NCI-H1694 (cell line): ENCODE measurements around the gene COL18A1.
"Not testable (repeated sequence)": the region's sequence is repeated elsewhere in the genome, so short reads cannot be mapped to it uniquely, and the experiment has no call there.

ENCODE experiments used
- DNase-seq: peaks from one replicate; lab custom pipeline; 2025; lab: John Stamatoyannopoulos, UW

The COL18A1 gene

DNA sequence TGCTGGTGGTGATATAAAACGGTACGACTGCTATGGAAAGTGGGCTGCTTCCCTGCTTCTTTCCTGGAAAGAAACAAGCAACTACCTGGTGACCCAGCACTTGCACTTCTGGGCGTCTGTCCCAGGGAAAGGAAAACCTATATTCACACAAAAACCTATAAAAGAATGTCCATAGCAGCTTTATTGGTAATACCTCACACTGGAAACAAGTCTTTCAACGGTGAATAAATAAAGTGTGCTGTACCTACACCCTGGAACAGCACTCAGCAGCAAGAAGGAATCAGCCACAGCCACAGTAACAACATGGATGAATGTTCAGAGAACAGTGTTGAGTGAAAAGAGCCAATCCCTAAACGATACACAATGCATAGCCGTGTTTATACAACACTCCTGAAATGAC lies 117.4 kb downstream of the COL18A1 start:
- no peak for DNase-seq

- DNase-seq, result no peak
Measured at GRCh38 chr21:45522986-45523385, 118.0 kb downstream of the COL18A1 start.

DNA sequence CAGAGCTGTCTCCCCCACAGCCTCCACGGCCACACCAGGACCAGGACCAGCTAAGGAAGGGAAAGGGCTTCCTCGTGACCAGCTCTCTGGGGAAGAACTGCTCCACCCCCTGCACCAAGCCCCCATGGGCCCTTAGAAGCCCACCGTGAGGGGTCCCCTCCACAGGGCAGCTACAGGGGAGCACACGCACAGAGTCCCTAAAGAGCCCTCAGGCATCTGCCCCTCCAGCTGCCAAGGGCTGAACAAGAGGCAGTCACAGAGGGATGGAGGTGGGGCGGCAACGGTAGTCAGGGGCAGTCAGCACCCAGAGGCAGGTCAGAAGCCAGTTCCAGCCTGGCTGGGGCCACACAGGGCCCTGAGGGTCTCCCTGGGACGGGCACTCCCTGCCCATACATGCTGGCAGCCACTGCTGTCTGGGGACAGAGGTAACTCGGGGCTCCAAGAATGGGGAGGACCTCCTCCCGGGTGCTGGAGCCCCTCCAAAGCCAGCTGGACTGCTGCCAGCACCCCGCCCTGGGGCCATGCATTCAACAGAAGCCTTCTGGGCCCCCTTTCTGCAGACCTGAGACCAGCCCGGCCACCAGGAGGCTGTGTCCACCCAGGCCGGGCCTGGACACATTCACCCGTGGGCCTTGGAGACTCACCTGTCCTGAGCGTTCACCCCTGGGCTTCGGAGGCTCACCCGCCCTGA lies 118.6 kb downstream of the COL18A1 start:
- DNase-seq, result no peak

GRCh38 chr21:45524756-45525152 lies 119.8 kb downstream of the COL18A1 start:
- no peak for DNase-seq

DNA sequence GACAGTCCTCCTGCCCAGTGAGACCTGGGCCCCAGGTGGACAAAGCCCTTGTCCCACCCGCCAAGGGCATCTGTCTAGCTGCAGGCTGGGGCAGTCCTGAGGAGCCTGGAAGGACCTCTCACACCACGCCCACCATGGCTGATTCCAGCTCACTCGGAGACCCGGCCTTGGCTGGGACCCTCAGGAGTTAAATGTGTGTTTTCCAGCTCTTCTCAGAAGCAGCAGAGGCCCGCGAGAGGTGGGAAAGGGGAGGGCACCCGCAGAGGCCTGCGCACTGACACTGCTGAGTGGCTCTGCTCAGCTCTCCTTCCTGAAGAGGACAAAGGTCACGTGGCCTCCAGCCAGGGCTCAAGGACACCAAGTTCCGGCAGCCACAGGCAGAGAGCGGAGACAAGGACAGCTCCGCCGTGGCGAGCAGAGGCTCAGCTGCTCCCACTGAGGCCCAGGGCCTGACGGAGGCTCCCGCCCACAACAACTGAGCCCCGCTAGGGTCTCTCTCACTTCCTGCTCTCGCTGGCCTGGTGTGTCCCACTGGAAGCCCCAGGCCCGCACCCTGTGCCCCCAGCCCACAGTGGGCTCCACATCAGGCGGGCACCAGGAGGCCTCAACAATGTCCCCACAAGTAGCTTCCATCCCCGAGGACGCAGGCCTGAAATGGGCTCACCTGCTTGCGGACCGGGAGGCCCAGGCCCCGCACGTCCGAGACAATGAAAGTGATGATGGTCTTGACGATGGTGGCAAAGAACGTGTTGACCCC lies 120.4 kb downstream of the COL18A1 start:
- no peak for DNase-seq

DNA sequence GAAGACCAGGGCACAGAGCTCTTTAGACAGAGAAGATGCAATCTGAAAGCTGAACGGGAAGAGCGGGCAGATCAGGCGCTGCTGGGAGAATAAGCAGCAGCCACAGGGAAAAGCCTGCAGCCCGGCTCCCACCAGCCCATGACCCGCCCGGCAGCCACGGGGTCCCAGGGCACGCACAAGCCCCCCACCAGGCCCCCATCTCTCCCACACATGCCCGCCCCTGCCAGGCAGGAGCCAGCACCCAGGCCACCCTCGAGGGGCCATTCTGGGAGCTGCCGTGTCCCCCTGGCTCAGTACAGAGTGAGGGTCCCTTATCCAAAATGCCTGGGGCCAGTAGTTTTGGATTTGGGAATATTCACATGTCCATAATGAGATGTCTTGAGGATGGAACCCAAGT lies 120.9 kb downstream of the COL18A1 start:
- DNase-seq, result no peak

- DNase-seq, result not testable (repeated sequence)
Measured at GRCh38 chr21:45527151-45527999, 122.4 kb downstream of the COL18A1 start.

DNA sequence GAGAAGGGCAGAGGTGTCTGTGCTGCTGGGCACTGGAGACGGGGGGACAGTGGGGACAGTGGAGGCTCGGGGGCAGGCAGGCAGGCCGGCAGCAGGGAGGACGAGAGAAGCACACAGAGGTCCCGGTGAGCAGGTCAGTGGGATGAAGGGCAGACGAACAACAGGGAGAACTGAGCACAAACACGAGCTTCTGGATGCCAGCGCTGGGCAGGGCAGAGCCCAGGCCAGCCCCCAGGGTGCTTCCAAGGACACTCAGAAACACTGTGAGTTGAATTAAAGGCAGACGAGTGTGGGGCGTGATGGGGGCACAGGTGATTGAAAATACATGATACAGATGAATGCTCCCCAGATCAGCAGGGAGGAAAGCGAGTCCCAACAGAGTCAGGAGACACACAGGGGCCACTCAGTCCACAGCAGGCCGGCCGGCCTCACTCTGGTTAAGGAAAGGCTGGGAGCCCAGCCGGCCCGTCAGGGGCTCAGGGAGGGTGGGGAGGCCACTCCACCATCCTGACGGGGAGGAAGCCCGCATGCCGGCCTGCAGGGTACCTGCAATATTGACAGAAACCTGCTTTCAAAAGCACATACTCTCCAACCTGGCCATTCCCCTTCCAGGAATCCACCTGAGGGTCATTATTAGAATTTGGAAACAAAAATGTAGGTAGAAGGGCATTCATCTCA lies 123.2 kb downstream of the COL18A1 start:
- no peak for DNase-seq

DNA sequence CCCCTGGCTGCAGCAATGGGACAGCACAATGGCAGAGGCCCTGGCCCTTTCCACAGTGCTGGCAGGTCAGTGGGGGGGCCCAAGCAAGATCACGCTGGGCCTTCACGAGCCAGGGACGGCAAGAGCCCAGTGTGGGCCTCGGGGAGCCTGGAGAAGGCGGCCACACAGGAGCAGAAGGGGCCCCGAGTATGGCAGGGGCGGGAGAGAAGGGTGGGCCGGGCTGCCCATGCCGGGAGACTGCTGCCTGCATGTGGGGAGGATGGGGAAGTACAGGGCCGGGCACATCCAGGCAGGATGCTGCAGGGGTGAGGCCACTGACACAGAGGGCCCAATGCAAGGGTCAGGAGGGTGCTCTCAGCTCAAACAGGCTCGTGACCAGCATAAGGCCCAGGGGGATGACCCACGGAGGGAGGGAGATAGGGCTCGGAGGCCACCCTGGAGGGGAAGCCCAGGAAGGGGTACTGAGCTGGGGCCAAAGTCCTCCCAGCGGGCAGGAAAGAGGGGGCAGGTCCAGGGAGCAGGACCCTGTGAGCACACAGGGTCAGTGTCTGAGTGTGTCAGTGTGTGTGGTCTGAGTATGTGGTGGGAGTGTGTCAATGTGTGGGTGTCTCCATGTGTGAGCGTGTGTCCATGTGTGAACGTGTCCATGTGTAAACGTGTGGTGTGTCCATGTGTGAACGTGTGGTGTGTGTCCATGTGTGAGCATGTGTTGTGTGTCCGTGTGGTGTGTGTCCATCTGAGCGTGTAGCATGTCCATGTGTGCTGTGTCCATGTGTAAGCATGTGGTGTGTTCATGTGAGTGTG lies 124.2 kb downstream of the COL18A1 start:
- DNase-seq, result no peak

- no peak for DNase-seq
Measured at GRCh38 chr21:45529785-45530422, 124.9 kb downstream of the COL18A1 start.

DNA sequence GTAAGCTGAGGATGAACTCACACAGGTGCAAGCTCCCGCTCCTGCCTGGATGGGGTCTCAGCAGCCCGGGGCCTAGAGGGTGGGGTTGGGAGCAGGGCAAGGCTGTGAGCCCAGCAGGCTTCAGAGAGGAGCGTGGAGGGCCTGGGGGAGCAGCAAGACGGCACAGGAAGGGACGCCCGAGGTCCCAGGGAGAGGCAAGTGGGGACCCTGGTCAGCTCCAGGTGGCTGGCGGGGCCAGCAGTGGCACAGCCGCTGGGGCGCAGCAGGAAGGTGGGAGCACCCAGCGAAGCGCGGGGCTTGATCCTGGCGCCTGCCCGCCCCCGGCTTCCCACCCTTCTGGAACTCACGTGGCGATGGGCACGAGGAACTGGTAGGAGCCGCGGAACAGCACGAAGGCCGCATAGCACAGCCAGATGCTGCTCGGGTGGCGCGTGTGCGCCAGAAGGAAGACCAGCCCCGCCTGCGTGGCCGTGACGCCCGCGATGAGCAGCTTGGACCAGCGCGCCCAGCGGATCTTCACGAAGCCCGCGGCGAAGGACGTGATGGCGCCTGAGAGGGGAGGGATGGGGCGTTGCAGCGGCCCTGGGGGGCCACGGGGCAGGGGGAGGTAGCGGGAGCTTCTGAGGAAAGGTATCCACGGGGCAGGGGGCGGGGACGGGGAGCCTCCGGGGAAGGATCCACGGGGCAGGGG lies 125.6 kb downstream of the COL18A1 start:
- no peak for DNase-seq

DNA sequence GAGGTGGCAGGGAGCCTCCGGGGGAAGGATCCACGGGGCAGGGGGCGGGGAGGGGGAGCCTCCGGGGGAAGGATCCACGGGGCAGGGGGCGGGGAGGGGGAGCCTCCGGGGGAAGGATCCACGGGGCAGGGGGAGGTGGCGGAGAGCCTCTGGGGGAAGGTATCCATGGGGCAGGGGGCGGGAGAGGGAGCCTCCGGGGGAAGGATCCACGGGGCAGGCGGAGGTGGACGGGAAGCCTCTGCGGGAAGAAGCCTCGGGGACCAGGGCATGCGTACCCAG lies 126.1 kb downstream of the COL18A1 start:
- not testable (repeated sequence) for DNase-seq

- DNase-seq, result no peak
Measured at GRCh38 chr21:45531393-45532215, 126.6 kb downstream of the COL18A1 start.

GRCh38 chr21:45532826-45533360 lies 127.9 kb downstream of the COL18A1 start:
- no peak for DNase-seq

GRCh38 chr21:45533361-45533845 lies 128.4 kb downstream of the COL18A1 start:
- DNase-seq, result no peak

DNA sequence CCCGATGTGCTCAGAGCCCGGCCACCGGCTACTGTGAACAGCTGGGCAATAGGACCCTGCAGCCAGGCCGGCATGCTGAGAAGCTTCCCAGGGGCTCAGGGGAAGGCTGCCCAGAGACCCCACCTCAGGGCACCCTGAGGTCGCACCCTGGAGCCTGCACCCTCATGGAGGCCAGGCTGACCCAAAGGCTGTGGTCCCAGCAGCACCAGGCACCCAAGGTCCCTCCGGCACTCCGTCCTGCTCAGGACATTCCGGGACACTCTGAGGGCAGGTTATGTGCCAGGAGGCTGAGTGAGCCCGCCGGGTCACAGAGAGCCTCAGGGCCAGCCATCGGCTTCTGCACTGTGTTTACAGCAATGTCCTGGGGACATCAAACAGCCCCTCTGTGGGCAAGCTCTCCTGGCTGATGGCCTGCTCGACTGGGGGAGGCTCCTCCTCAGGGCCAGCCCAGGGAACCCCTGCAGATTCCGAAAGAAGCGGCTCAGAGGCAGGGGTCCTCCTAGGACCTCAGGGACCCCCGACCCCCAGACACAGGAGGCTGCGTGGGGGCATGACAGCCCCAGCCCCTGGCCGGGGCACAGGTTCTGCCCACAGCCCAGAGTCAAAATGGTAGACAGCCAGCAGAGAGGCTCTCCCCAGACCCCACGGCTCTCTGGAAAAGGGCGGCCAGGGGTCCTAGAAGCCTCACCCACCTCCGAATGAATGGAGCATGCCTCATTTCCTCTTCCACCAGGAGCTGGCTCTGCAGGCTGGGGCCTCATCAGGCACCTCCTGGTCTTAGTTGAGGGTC lies 129.1 kb downstream of the COL18A1 start:
- DNase-seq, result no peak

GRCh38 chr21:45534636-45535331 lies 129.8 kb downstream of the COL18A1 start:
- no peak for DNase-seq
